Measurements from ENCODE around the gene ANKEF1.

- TF ChIP-seq CTCF (IDR thresholded peaks at IDR 0.05) = no peak
- no peak for TF ChIP-seq POLR2AphosphoS5 (IDR thresholded peaks at IDR 0.05)
- TF ChIP-seq POLR2A (IDR thresholded peaks at IDR 0.05) = no peak
- no peak for TF ChIP-seq EP300 (IDR thresholded peaks at IDR 0.05)
These were observed 70.3 kb downstream of the ANKEF1 start for GRCh38 chr20:10105046-10105445.

Measured in gastroesophageal sphincter (tissue), 3 donors.